HG03139 (cell line): ENCODE data around the gene MTR.

Experiments
- ATAC-seq: cut with Tn5 transposase; IDR thresholded peaks from one replicate; pipeline ENCODE4 v1.9.1; 2021; ENCODE audit not compliant: unreplicated experiment

Gene MTR

GRCh38 chr1:236948996-236949395 is 153.9 kb downstream of the MTR start:
- no peak for ATAC-seq

DNA sequence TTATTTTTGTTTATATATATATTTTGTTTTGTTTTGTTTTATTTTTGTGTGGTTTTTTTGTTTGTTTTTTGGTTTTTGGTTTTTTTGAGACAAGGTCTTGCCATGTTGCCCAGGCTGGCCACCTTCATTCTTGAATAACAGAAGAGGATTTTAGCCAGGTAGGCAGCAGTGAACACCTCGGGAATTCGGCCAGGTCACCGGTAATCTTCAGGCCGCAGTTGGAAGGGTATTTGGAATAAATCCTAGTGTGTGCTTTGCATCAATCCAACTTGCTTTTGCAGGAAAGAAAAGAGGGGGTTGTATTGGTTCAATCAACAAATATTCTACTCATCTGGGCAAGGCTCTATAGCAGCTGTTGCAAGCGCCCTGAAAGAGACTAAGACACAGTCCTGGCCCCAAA is 155.3 kb downstream of the MTR start:
- no peak for ATAC-seq

DNA sequence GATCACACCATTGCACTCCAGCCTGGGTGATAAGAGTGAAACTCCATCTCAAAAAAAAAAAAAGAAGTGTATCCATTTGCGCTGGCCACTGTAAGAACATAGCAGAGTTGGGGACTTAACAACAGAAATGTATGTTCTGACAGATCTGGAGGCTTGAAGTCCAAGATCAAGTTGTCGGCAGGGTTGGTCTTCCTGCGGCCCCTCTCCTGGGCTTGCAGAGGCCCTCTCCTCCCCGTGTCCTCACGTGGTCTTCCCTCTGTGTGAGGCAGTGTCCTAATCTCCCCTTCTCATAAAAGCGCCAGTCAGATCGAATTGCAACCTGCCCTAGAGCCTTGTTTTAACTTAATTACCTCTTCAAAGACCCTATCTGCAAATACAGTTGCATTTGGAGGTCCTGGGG is 156.6 kb downstream of the MTR start:
- no peak for ATAC-seq

GRCh38 chr1:236952246-236953003 is 157.3 kb downstream of the MTR start:
- no peak for ATAC-seq

- ATAC-seq = no peak
Observed at GRCh38 chr1:236953151-236953700, 158.1 kb downstream of the MTR start.
